ENCODE measurements around the gene PRPF18.

Gene PRPF18

GRCh38 chr10:13674645-13675588, 88.2 kb downstream of the PRPF18 start:
- H3K4me3 ChIP-seq (ENCODE audit: low read length) = no peak overlapping the region
- DNase-seq (ENCODE audit: low read depth) = no peak
- no peak for TF ChIP-seq CTCF (conservative IDR thresholded peaks at IDR 0.05; ENCODE audit: low read depth, low read length)

- H3K4me3 ChIP-seq (ENCODE audit: low read length) = no peak overlapping the region
- TF ChIP-seq CTCF (conservative IDR thresholded peaks at IDR 0.05; ENCODE audit: low read depth, low read length) = no peak
- DNase-seq (ENCODE audit: low read depth) = no peak
These were observed 91.5 kb downstream of the PRPF18 start for GRCh38 chr10:13678101-13678843.
